Brain microvascular endothelial cell (primary cell): ENCODE data around the gene FASLG.

Experiments
- DNase-seq: peaks from one replicate; pipeline ENCODE4 v3.0.0-alpha.2; 2020
- H3K27ac ChIP-seq: fragments of 250-450 bp; sonication (Bioruptor Pico); 2 replicates; pipeline ENCODE4 v1.5.1; 2020; ENCODE audit warnings: mild to moderate bottlenecking, moderate library complexity
- H3K27me3 ChIP-seq: fragments of 250-450 bp; sonication (Bioruptor Pico); replicated peaks from 2 replicates; pipeline ENCODE4 v1.5.1; 2020; ENCODE audit warnings: mild to moderate bottlenecking
- H3K36me3 ChIP-seq: fragments of 250-450 bp; sonication (Bioruptor Pico); replicated peaks from 2 replicates; pipeline ENCODE4 v1.5.1; 2020; ENCODE audit warnings: mild to moderate bottlenecking
- H3K4me3 ChIP-seq: 2 replicates; pipeline ENCODE4 v1.5.1; 2011; ENCODE audit warnings: low read depth, mild to moderate bottlenecking, control low read depth, low read length, moderate library complexity
- in situ Hi-C: cut with HindIII; loops from 2 replicates; pipeline ENCODE4 v1.10.0; 2017; ENCODE audit warnings: low sequenced_read_pairs, low pct_ligation_motif_present
- TF ChIP-seq, protein P1 (sequence below): IDR thresholded peaks from 2 replicates; pipeline ENCODE4 v1.5.1; 2011; ENCODE audit warnings: low read depth, mild to moderate bottlenecking, moderate library complexity, low read length, control low read depth, inconsistent platforms; ENCODE audit errors: missing control alignments

FASLG gene

GRCh38 chr1:172638885-172639831 lies 19.7 kb upstream of the FASLG start:
- H3K4me3 ChIP-seq: no peak overlapping the region
- in situ Hi-C loops: no loop called here
- TF ChIP-seq, protein P1, sequence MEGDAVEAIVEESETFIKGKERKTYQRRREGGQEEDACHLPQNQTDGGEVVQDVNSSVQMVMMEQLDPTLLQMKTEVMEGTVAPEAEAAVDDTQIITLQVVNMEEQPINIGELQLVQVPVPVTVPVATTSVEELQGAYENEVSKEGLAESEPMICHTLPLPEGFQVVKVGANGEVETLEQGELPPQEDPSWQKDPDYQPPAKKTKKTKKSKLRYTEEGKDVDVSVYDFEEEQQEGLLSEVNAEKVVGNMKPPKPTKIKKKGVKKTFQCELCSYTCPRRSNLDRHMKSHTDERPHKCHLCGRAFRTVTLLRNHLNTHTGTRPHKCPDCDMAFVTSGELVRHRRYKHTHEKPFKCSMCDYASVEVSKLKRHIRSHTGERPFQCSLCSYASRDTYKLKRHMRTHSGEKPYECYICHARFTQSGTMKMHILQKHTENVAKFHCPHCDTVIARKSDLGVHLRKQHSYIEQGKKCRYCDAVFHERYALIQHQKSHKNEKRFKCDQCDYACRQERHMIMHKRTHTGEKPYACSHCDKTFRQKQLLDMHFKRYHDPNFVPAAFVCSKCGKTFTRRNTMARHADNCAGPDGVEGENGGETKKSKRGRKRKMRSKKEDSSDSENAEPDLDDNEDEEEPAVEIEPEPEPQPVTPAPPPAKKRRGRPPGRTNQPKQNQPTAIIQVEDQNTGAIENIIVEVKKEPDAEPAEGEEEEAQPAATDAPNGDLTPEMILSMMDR: no peak
- DNase-seq: peak; percentile 94
- no peaks in the 10 kb centered on the region for H3K36me3 ChIP-seq
- H3K27ac ChIP-seq: peak overlapping the region; percentile 81
- no peaks in the 10 kb centered on the region for H3K27me3 ChIP-seq

DNA sequence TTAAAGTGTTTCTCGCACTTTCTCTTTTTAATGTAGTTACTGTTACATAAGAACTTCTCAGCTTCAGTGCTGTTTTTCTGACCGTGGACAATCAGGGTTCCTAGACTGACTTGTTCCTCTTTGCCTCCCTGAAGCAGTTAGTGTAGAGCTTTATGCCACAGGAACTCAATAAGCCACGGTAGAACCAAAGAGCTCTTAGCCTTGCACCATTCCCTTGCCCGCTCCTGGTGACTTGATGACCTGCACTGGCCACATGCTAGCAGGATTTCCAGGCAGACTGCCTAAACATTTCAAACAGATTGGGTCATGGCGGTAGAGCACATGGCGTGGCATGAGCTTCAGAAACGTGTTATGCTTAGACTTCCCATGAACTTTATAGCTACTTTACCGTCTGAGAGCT lies 18.8 kb upstream of the FASLG start:
- Histone ChIP-seq H3K27me3 (no peaks in the 10 kb centered on the region), H3K4me3 (no peak overlapping the region), H3K27ac (no peak overlapping the region), H3K36me3 (no peaks in the 10 kb centered on the region)
- in situ Hi-C loops: no loop called here
- TF ChIP-seq, protein P1: no peak
- no peak for DNase-seq

DNA sequence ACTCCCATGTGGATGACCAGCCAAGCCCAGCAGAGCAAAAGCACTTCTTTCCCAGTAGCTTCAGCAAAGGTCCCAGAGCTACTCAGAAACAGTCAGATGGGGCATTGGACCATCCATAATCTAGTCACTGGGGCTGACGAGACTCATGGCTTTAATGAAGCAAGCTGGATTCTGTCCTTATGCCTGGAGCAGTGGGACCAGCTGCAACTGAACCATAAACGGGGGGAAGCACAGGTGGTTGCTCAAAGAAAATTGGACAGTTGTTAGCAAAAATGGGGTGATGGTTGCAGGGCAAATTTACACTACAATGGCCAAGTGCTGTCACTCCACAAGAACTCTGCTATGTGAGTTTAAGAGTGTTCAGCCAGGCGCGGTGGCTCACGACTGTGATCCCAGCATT lies 17.4 kb upstream of the FASLG start:
- Histone ChIP-seq H3K27me3 (no peaks in the 10 kb centered on the region), H3K27ac (no peak overlapping the region), H3K4me3 (no peak overlapping the region), H3K36me3 (no peaks in the 10 kb centered on the region)
- no peak for DNase-seq
- in situ Hi-C loops: no loop called here
- TF ChIP-seq, protein P1: no peak

- DNase-seq: no peak
- no peak overlapping the region for H3K27ac ChIP-seq
- TF ChIP-seq, protein P1: no peak
- no peaks in the 10 kb centered on the region for H3K36me3 ChIP-seq
- no peaks in the 10 kb centered on the region for H3K27me3 ChIP-seq
- H3K4me3 ChIP-seq: no peak overlapping the region
- in situ Hi-C loops: no loop called here
These were observed 15.9 kb upstream of the FASLG start for GRCh38 chr1:172642970-172643369.

GRCh38 chr1:172646653-172647052 lies 12.2 kb upstream of the FASLG start:
- TF ChIP-seq, protein P1: no peak
- no peak for DNase-seq
- Histone ChIP-seq H3K27ac (no peak overlapping the region), H3K4me3 (no peak overlapping the region), H3K36me3 (no peaks in the 10 kb centered on the region), H3K27me3 (no peaks in the 10 kb centered on the region)
- in situ Hi-C loops: no loop called here

GRCh38 chr1:172647110-172647564 lies 11.8 kb upstream of the FASLG start:
- in situ Hi-C loops: no loop called here
- no peak for DNase-seq
- no peaks in the 10 kb centered on the region for H3K27me3 ChIP-seq
- TF ChIP-seq, protein P1: no peak
- no peaks in the 10 kb centered on the region for H3K36me3 ChIP-seq
- H3K4me3 ChIP-seq: no peak overlapping the region
- H3K27ac ChIP-seq: no peak overlapping the region
